Spleen (tissue), 11 donors: Measurements from ENCODE around the gene ARID3A. TPM values are rescaled to one million over a fixed set of nuclear protein-coding genes. Genes with fewer than 3 reads are reported as not detected.

Experiments
- DNase-seq: peaks from one replicate; pipeline ENCODE4 v3.0.0-alpha.2; 2020
- H3K27ac ChIP-seq, 8 donors: fragments of 200-600 bp; sonication (generic) in 7 of 8; 1 replicate in 4 of 8; 2 replicates in 4 of 8; pipeline versions ENCODE4 v1.5.0 to v1.8.0; 2016 to 2021; ENCODE audit warnings: inconsistent platforms in 4 of 8, mild to moderate bottlenecking in 4 of 8, moderate library complexity in 1 of 8
- H3K27me3 ChIP-seq, 7 donors: fragments of 200-600 bp; sonication (generic) in 6 of 7; replicated peaks in 1 of 7; 1 replicate in 4 of 7; 2 replicates in 3 of 7; pipeline versions ENCODE4 v1.5.0 to v1.8.0; 2016 to 2021; ENCODE audit warnings: inconsistent platforms in 3 of 7, mild to moderate bottlenecking in 1 of 7
- H3K36me3 ChIP-seq, 6 donors: fragments of 200-600 bp; sonication (generic) in 5 of 6; 1 replicate in 4 of 6; 2 replicates in 2 of 6; pipeline versions ENCODE4 v1.5.0 to v1.8.0; 2016 to 2021; ENCODE audit warnings: inconsistent platforms in 2 of 6
- H3K4me1 ChIP-seq, 6 donors: fragments of 200-600 bp; sonication (generic) in 5 of 6; 1 replicate in 3 of 6; 2 replicates in 3 of 6; pipeline versions ENCODE4 v1.5.0 to v1.8.0; 2016 to 2021; ENCODE audit warnings: inconsistent platforms in 3 of 6
- H3K4me3 ChIP-seq, 8 donors: fragments of 200-600 bp; sonication (generic) in 7 of 8; 1 replicate in 4 of 8; 2 replicates in 4 of 8; pipeline versions ENCODE4 v1.5.0 to v1.8.0; 2016 to 2021; ENCODE audit warnings: inconsistent platforms in 4 of 8, mild to moderate bottlenecking in 4 of 8, moderate library complexity in 2 of 8
- H3K9me3 ChIP-seq, 8 donors: fragments of 200-600 bp; sonication (generic) in 7 of 8; 1 replicate in 4 of 8; 2 replicates in 4 of 8; pipeline versions ENCODE4 v1.5.0 to v1.8.0; 2016 to 2021; ENCODE audit warnings: inconsistent platforms in 4 of 8
- CTCF ChIP-seq, 11 experiments: fragments of 200-600 bp in 7 of 11; fragments of 450-650 bp in 4 of 11; sonication (generic) in 4 of 11; IDR thresholded peaks in 8 of 11; conservative IDR thresholded peaks in 3 of 11; 1 replicate in 7 of 11; 2 replicates in 4 of 11; pipeline versions ENCODE4 v1.4.0 to v1.8.0; 2016 to 2021; ENCODE audit warnings: antibody characterized with exemption in 11 of 11, inconsistent platforms in 4 of 11, mild to moderate bottlenecking in 1 of 11
- POLR2A ChIP-seq, 3 donors: fragments of 450-650 bp; IDR thresholded peaks; one replicate each; pipeline ENCODE4 v1.5.1; 2017; ENCODE audit warnings: antibody characterized with exemption in 3 of 3, mild to moderate bottlenecking in 1 of 3
- POLR2AphosphoS5 ChIP-seq, 3 donors: sonication (generic); formaldehyde crosslinking; IDR thresholded peaks; one replicate each; pipeline ENCODE4 v1.5.1; 2017; ENCODE audit warnings: antibody characterized with exemption in 3 of 3
- WGBS, 5 donors: extraction: QIAGEN DNeasy Blood & Tissue Kit in 3 of 5; methylation state at CpG; one replicate each; pipeline versions ENCODE4 v1.1.5 to v1.1.7; 2013 to 2018; 5-methylcytosine and 5-hydroxymethylcytosine counted together
- intact Hi-C: fragments of 100-400 bp; cut with DNase I; formaldehyde crosslinking; loops from one replicate; pipeline ENCODE4 v1.15.0; 2023; ENCODE audit warnings: low total_unique reads
- polyA plus RNA-seq, 3 donors: library from polyadenylated mRNA; stranded (reverse); fragments of 200-250 nt; gene quantifications; one replicate each; pipeline ENCODE4 v1.2.1, GENCODE V29; 2013
- total RNA-seq, 7 donors: library from RNA; depleted of rRNA in 3 of 7; stranded (reverse); fragments of >200 nt in 3 of 7; fragmentation: NEBNext Ultra II Directional in 4 of 7; extraction: Animal tissue kit (Norgen Biotek cat#: 25700) in 4 of 7; gene quantifications; one replicate each; pipeline versions ENCODE4 v1.1.0 to v1.2.1, GENCODE V29; 2016 to 2021
- donor health status: healthy with polysubstance abuse.
- donor health status: DM: no; HTN: no; CAD: no; lungs with moderate emphysema.
- donor health status: DM: no; HTN: no; CAD: no.
- donor health status: Bipolar disorder and iron deficiency.
- donor health status: healthy.
- donor health status: DM: no; HTN: no; CAD: no.
- donor health status: DM: yes; HTN: yes; CAD: no.

Gene ARID3A
- total and polyA plus RNA-seq, 10 donors = 2.5 to 42.5 (median 17.7) TPM

GRCh38 chr19:918481-919198, 7.2 kb upstream of the ARID3A start:
- peak overlapping the region in 1 of 8 donors; percentile 85 for H3K27ac ChIP-seq
- peaks cover 28 to 85% (median 63%) of the 10 kb centered on the region in 6 donors for H3K4me1 ChIP-seq
- peak overlapping the region in 5 of 8 donors; percentile 45 to 77 (median 47) for H3K4me3 ChIP-seq
- H3K36me3 ChIP-seq = no peaks in the 10 kb centered on the region
- WGBS, 5 donors = 1 to 3% (median 3%) methylated on average over 31 to 57 of the region's 58 CpGs
- DNase-seq = peak; percentile 85
- TF ChIP-seq CTCF (IDR thresholded peaks at IDR 0.05 in 8 of 11, conservative IDR thresholded peaks at IDR 0.05 in 3 of 11) (no peak), POLR2A (IDR thresholded peaks at IDR 0.05) (no peak), POLR2AphosphoS5 (IDR thresholded peaks at IDR 0.05) (no peak)
- peaks cover 7 to 57% (median 44%) of the 10 kb centered on the region in 7 donors for H3K27me3 ChIP-seq
- intact Hi-C loops = no loop called here
- H3K9me3 ChIP-seq = no peaks in the 10 kb centered on the region

GRCh38 chr19:919199-920050, 6.4 kb upstream of the ARID3A start:
- TF ChIP-seq CTCF (IDR thresholded peaks at IDR 0.05 in 8 of 11, conservative IDR thresholded peaks at IDR 0.05 in 3 of 11) = peak in 1 of 11 experiments; percentile 2
- TF ChIP-seq POLR2A (IDR thresholded peaks at IDR 0.05) = no peak
- peak in 2 of 3 donors; percentile 49 to 52 for TF ChIP-seq POLR2AphosphoS5 (IDR thresholded peaks at IDR 0.05)
- Histone ChIP-seq H3K9me3 (no peaks in the 10 kb centered on the region), H3K27me3 (peaks cover 7 to 57% (median 44%) of the 10 kb centered on the region in 7 donors), H3K36me3 (no peaks in the 10 kb centered on the region), H3K4me3 (peak overlapping the region; percentile 30 to 77 (median 45)), H3K4me1 (peaks cover 28 to 85% (median 65%) of the 10 kb centered on the region in 6 donors), H3K27ac (peak overlapping the region in 7 of 8 donors; percentile 42 to 85 (median 60))
- WGBS, 5 donors = 1 to 3% (median 3%) methylated on average over 29 to 68 of the region's 68 CpGs
- intact Hi-C loops = loop anchor here (2.0 to 10.0 kb wide), 2 partner anchors 57 to 135 kb away; no protein-coding TSS in a partner anchor
- peak; percentile 87 for DNase-seq

- Histone ChIP-seq H3K4me3 (peak overlapping the region; percentile 30 to 77 (median 45)), H3K27me3 (peaks cover 7 to 57% (median 44%) of the 10 kb centered on the region in 7 donors), H3K27ac (peak overlapping the region in 7 of 8 donors; percentile 42 to 85 (median 60)), H3K4me1 (peaks cover 28 to 87% (median 71%) of the 10 kb centered on the region in 6 donors), H3K9me3 (no peaks in the 10 kb centered on the region), H3K36me3 (no peaks in the 10 kb centered on the region)
- TF ChIP-seq POLR2AphosphoS5 (IDR thresholded peaks at IDR 0.05) = peak in 2 of 3 donors; percentile 60 to 61
- no peak for TF ChIP-seq POLR2A (IDR thresholded peaks at IDR 0.05)
- TF ChIP-seq CTCF (IDR thresholded peaks at IDR 0.05 in 8 of 11, conservative IDR thresholded peaks at IDR 0.05 in 3 of 11) = peak in 2 of 11 experiments; percentile 15 to 28
- peak; percentile 91 for DNase-seq
- intact Hi-C loops = loop anchor here (2.0 to 10.0 kb wide), 2 partner anchors 57 to 135 kb away; no protein-coding TSS in a partner anchor
- 1 to 3% (median 2%) methylated on average over 60 to 84 of the region's 84 CpGs for WGBS, 5 donors
These were observed 5.6 kb upstream of the ARID3A start for GRCh38 chr19:920051-920864.
